Keratinocyte (primary cell): ENCODE measurements around the gene RASAL3. TPM values are rescaled to one million over a fixed set of nuclear protein-coding genes. Genes with fewer than 3 reads are reported as not detected.

Source experiments
- DNase-seq: peaks from one replicate; pipeline ENCODE4 v3.0.0-alpha.2; 2011; ENCODE audit warnings: low read depth, missing footprints, low spot score
- FAIRE-seq: peaks from 2 replicates; lab custom pipeline; 2011; peaks lifted over from hg19 to GRCh38; lab: Jason Lieb, UNC
- H2AFZ ChIP-seq: 2 replicates; pipeline ENCODE4 v1.6.0; 2012; ENCODE audit warnings: low read length, control low read depth, inconsistent platforms; ENCODE audit not compliant: control insufficient read depth
- H3K27ac ChIP-seq: 2 replicates; pipeline ENCODE4 v1.5.1; 2011; ENCODE audit warnings: low read length; ENCODE audit not compliant: control insufficient read depth, insufficient read depth
- H3K27me3 ChIP-seq: 3 replicates; pipeline ENCODE4 v1.6.0; 2011; ENCODE audit warnings: low read length; ENCODE audit not compliant: control insufficient read depth, insufficient read depth; ENCODE audit errors: extremely low read depth
- H3K36me3 ChIP-seq, 2 experiments: 2 replicates in 1 of 2; 3 replicates in 1 of 2; pipeline ENCODE4 v1.5.1; 2011; ENCODE audit warnings: low read length in 2 of 2, mild to moderate bottlenecking in 1 of 2; ENCODE audit not compliant: control insufficient read depth in 2 of 2, insufficient read depth in 2 of 2; ENCODE audit errors: extremely low read depth in 1 of 2
- H3K4me1 ChIP-seq: 3 replicates; pipeline ENCODE4 v1.5.1; 2011; ENCODE audit warnings: low read length; ENCODE audit not compliant: control insufficient read depth, insufficient read depth; ENCODE audit errors: extremely low read depth
- H3K4me2 ChIP-seq: 3 replicates; pipeline ENCODE4 v1.6.0; 2011; ENCODE audit warnings: low read depth, low read length; ENCODE audit not compliant: control insufficient read depth, insufficient read depth; ENCODE audit errors: extremely low read depth
- H3K4me3 ChIP-seq, 3 experiments: fragments of 200-600 bp in 1 of 3; sonication (generic) in 1 of 3; 2 replicates in 2 of 3; 3 replicates in 1 of 3; pipeline ENCODE4 v1.5.1; 2011 to 2016; ENCODE audit warnings: low read length in 3 of 3, mild to moderate bottlenecking in 3 of 3, control low read depth in 2 of 3, inconsistent platforms in 1 of 3, low read depth in 1 of 3, mixed read lengths in 1 of 3, mixed run types in 1 of 3, moderate library complexity in 1 of 3; ENCODE audit not compliant: control insufficient read depth in 2 of 3, insufficient read depth in 2 of 3; ENCODE audit errors: extremely low read depth in 1 of 3
- H3K79me2 ChIP-seq: 2 replicates; pipeline ENCODE4 v1.6.0; 2012; ENCODE audit warnings: low read length; ENCODE audit not compliant: control insufficient read depth, insufficient read depth
- H3K9ac ChIP-seq: 3 replicates; pipeline ENCODE4 v1.6.0; 2011; ENCODE audit warnings: low read length; ENCODE audit not compliant: control insufficient read depth, insufficient read depth; ENCODE audit errors: extremely low read depth
- H3K9me1 ChIP-seq: 3 replicates; pipeline ENCODE4 v1.6.0; 2011; ENCODE audit warnings: low read length; ENCODE audit not compliant: control insufficient read depth, insufficient read depth; ENCODE audit errors: extremely low read depth
- H3K9me3 ChIP-seq: 2 replicates; pipeline ENCODE4 v1.5.1; 2012; ENCODE audit warnings: low read depth, low read length; ENCODE audit not compliant: control insufficient read depth
- H4K20me1 ChIP-seq: 3 replicates; pipeline ENCODE4 v1.6.0; 2011; ENCODE audit warnings: low read length; ENCODE audit not compliant: control insufficient read depth, insufficient read depth; ENCODE audit errors: extremely low read depth
- CTCF ChIP-seq, 3 experiments: IDR thresholded peaks in 1 of 3; conservative IDR thresholded peaks in 1 of 3; optimal IDR thresholded peaks in 1 of 3; 2 replicates in 2 of 3; 3 replicates in 1 of 3; pipeline versions ENCODE3 to v1.5.1; 2011; ENCODE audit warnings: low read length in 3 of 3, mild to moderate bottlenecking in 3 of 3, moderate library complexity in 2 of 3, control low read depth in 1 of 3, inconsistent platforms in 1 of 3; ENCODE audit not compliant: insufficient read depth in 2 of 3; ENCODE audit errors: extremely low read depth in 1 of 3
- EZH2 ChIP-seq: IDR thresholded peaks from one replicate; pipeline ENCODE4 v1.6.1; 2012; ENCODE audit warnings: inconsistent platforms, mild to moderate bottlenecking, low read length, moderate library complexity
- dilution Hi-C: fragments of 300-500 bp; cut with MboI; formaldehyde crosslinking; loops from one replicate; pipeline ENCODE4 v1.7.0; 2020; ENCODE audit warnings: low sequenced_read_pairs; ENCODE audit not compliant: extremely low pct_ligation_motif_present
- polyA plus RNA-seq, 5 experiments: library from polyadenylated mRNA; depleted of rRNA in 3 of 5; stranded (reverse) in 3 of 5; stranded (forward) in 1 of 5; unstranded in 1 of 5; fragments of >200 nt; gene quantifications; 1 replicate in 1 of 5; 2 replicates in 3 of 5; 3 replicates in 1 of 5; pipeline versions ENCODE4 v1.2.1 to v1.2.3, GENCODE V29; 2011 to 2012; ENCODE audit warnings: missing spikeins in 2 of 5, low read depth in 1 of 5, low replicate concordance in 1 of 5

RASAL3 gene
- polyA plus RNA-seq, 1 donor (not counting 4 experiments of a cell fraction or from before 2014, with no cell fraction given), result not detected

GRCh38 chr19:15439821-15440641 is 24.3 kb downstream of the RASAL3 start:
- no peaks in the 10 kb centered on the region for H3K36me3 ChIP-seq
- FAIRE-seq (no peak), DNase-seq (no peak)
- dilution Hi-C loops, result no loop called here
- H3K79me2 ChIP-seq, result no peaks in the 10 kb centered on the region
- no peaks in the 10 kb centered on the region for H4K20me1 ChIP-seq
- no peak overlapping the region for H3K4me3 ChIP-seq
- no peak overlapping the region for H3K4me2 ChIP-seq
- no peak overlapping the region for H3K9ac ChIP-seq
- no peak overlapping the region for H2AFZ ChIP-seq
- H3K9me1 ChIP-seq, result no peaks in the 10 kb centered on the region
- peaks cover 10% of the 10 kb centered on the region for H3K27me3 ChIP-seq
- H3K27ac ChIP-seq, result no peak overlapping the region
- no peaks in the 10 kb centered on the region for H3K4me1 ChIP-seq
- H3K9me3 ChIP-seq, result no peaks in the 10 kb centered on the region
- TF ChIP-seq CTCF (optimal IDR thresholded peaks at IDR 0.05 in 1 of 3, IDR thresholded peaks at IDR 0.05 in 1 of 3, conservative IDR thresholded peaks at IDR 0.05 in 1 of 3; ENCODE audit: extremely low read depth in 1 of 3, insufficient read depth in 2 of 3, low read length in 3 of 3) (no peak), EZH2 (no peak)

DNA sequence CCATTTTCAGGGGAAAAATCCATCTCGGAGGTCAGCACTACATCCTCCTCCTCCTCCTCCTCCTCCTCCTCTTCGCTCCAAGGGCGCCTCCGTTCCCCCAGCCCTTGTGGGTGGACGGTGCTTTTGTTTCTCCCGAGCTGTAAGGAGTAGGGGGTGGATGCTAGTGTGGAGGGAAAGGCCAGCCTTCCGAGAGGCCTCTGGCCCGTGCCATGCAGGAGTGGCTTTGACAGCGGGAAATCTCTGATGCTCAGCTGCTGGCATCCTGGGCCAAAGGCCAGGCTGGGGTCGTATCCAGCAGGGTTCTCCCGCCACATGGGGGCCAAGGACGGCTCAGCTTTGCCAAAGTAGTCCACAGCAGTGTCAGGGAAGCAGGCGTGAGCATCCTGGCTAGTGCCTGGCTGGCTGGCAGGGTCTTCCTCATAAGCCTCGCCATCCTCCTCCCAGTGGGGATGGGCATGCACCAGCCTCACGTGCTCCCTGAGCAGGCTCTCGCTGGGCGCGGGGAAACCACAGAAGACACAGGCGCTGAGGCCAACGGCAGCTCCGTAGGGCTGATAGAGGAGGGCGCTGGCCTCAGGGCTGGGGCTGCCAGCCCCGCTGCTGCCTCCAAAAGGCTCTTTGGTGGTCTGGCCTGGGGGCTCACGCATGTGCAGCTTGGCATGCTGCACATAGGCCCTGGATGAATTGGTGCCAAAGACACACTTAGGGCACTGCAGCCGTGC is 25.1 kb downstream of the RASAL3 start:
- Histone ChIP-seq H3K9me3 (no peaks in the 10 kb centered on the region), H4K20me1 (no peaks in the 10 kb centered on the region), H3K9me1 (no peaks in the 10 kb centered on the region), H3K36me3 (no peaks in the 10 kb centered on the region), H3K4me3 (no peak overlapping the region), H3K4me2 (no peak overlapping the region), H3K79me2 (no peaks in the 10 kb centered on the region), H3K4me1 (no peaks in the 10 kb centered on the region), H3K27ac (no peak overlapping the region), H3K9ac (no peak overlapping the region), H3K27me3 (peaks cover 10% of the 10 kb centered on the region), H2AFZ (no peak overlapping the region)
- dilution Hi-C loops, result no loop called here
- no peak for FAIRE-seq
- no peak for TF ChIP-seq CTCF (optimal IDR thresholded peaks at IDR 0.05 in 1 of 3, IDR thresholded peaks at IDR 0.05 in 1 of 3, conservative IDR thresholded peaks at IDR 0.05 in 1 of 3; ENCODE audit: extremely low read depth in 1 of 3, insufficient read depth in 2 of 3, low read length in 3 of 3)
- TF ChIP-seq EZH2, result no peak
- no peak for DNase-seq
